Heart left ventricle (tissue), 16 donors: ENCODE measurements around the gene GPATCH2L. TPM values are rescaled to one million over a fixed set of nuclear protein-coding genes. Genes with fewer than 3 reads are reported as not detected.

ENCODE experiments used
- ATAC-seq, 4 donors: fragments of 200-7000 bp; cut with Tn5 transposase; one replicate each; pipeline ENCODE4 v1.9.1; 2020 to 2022; ENCODE audit warnings: moderate library complexity in 4 of 4, mild to moderate bottlenecking in 3 of 4, moderate number of reproducible peaks in 1 of 4
- DNase-seq, 5 donors: peaks; one replicate each; pipeline ENCODE4 v3.0.0-alpha.2; 2020
- H3K27ac ChIP-seq, 12 donors: fragments of 200-600 bp; sonication (generic) in 4 of 12; one replicate each; pipeline versions ENCODE4 v1.5.0 to v1.8.0; 2016 to 2022; ENCODE audit warnings: mild to moderate bottlenecking in 2 of 12
- H3K27me3 ChIP-seq, 9 donors: fragments of 200-600 bp; sonication (generic) in 2 of 9; one replicate each; pipeline versions ENCODE4 v1.5.1 to v1.8.0; 2016 to 2022; ENCODE audit warnings: mild to moderate bottlenecking in 3 of 9
- H3K36me3 ChIP-seq, 9 donors: fragments of 200-600 bp; sonication (generic) in 2 of 9; one replicate each; pipeline versions ENCODE4 v1.5.0 to v1.8.0; 2018 to 2022; ENCODE audit warnings: mild to moderate bottlenecking in 2 of 9
- H3K4me1 ChIP-seq, 12 donors: fragments of 200-600 bp; sonication (generic) in 4 of 12; one replicate each; pipeline versions ENCODE4 v1.5.0 to v1.8.0; 2016 to 2022; ENCODE audit warnings: mild to moderate bottlenecking in 3 of 12
- H3K4me3 ChIP-seq, 12 donors: fragments of 200-600 bp; sonication (generic) in 4 of 12; one replicate each; pipeline versions ENCODE4 v1.5.0 to v1.8.0; 2017 to 2022; ENCODE audit warnings: mild to moderate bottlenecking in 9 of 12, moderate library complexity in 4 of 12
- H3K9me3 ChIP-seq, 12 donors: fragments of 200-600 bp; sonication (generic) in 4 of 12; one replicate each; pipeline versions ENCODE4 v1.5.0 to v1.8.0; 2016 to 2022; ENCODE audit warnings: mild to moderate bottlenecking in 1 of 12
- CTCF ChIP-seq, 12 donors: fragments of 200-600 bp; sonication (generic) in 4 of 12; IDR thresholded peaks; one replicate each; pipeline versions ENCODE4 v1.5.0 to v1.8.0; 2018 to 2022; ENCODE audit warnings: antibody characterized with exemption in 12 of 12, mild to moderate bottlenecking in 5 of 12
- POLR2A ChIP-seq, 2 donors: fragments of 450-650 bp; IDR thresholded peaks; one replicate each; pipeline ENCODE4 v1.6.1; 2017; ENCODE audit warnings: antibody characterized with exemption in 2 of 2, mild to moderate bottlenecking in 2 of 2, moderate library complexity in 2 of 2
- WGBS, 4 donors: extraction: QIAGEN DNeasy Blood & Tissue Kit in 2 of 4; methylation state at CpG; one replicate each; pipeline versions ENCODE4 v1.1.5 to v1.1.7; 2013 to 2018; 5-methylcytosine and 5-hydroxymethylcytosine counted together
- intact Hi-C, 10 donors: fragments of 100-400 bp; cut with DNase I; formaldehyde crosslinking; loops; one replicate each; pipeline versions ENCODE4 v1.11.1 to v1.14.2; 2022
- polyA plus RNA-seq, 2 donors: library from polyadenylated mRNA; stranded (reverse); fragments of 200-250 nt; gene quantifications; one replicate each; pipeline ENCODE4 v1.2.3, GENCODE V29; 2013
- total RNA-seq, 9 donors: library from RNA; depleted of rRNA in 2 of 9; stranded (reverse); fragments of >200 nt in 2 of 9; fragmentation: NEBNext Ultra II Directional in 3 of 9; extraction: Animal tissue kit (Norgen Biotek cat#: 25700) in 3 of 9; gene quantifications; one replicate each; pipeline versions ENCODE4 v1.1.0 to v1.2.4, GENCODE V29; 2016 to 2023
- donor health status: ischemic (EF 13 %, LVEDD 7.1; RV severe dilation, severe dysfunction).
- donor health status: healthy with polysubstance abuse.
- donor health status: DM: no; HTN: yes; CAD: no.
- donor health status: DM: no; HTN: no; CAD: no.
- donor health status: ischemic (EF 25% LVEDD 6.9; RV normal size, moderate dysfunction).
- donor health status: ischemic (EF 25% LVEDD 5.7; RV mildly dilated, moderate dysfunction).
- donor health status: healthy.
- donor health status: DM: yes; HTN: yes; CAD: no.
- donor health status: ischemic (EF 35%, LVEDD 5.7; RV mildly dilated, moderate dysfunction).
- donor health status: nonischemic (EF 11% LVEDD 7.7; RV severe dilation, severe dysfunction).
- donor health status: DM: yes; HTN: yes; CAD: no.
- donor health status: PGD.
- donor health status: ischemic (EF 29% LVEDD 5.4; RV normal size, mild dysfunction).
- donor health status: nonischemic (EF 23%, LVEDD 6.1; RV moderate dilation, normal function).

The GPATCH2L gene
- total and polyA plus RNA-seq, 11 donors, result 5.7 to 32.8 (median 24.9) TPM

- Histone ChIP-seq H3K27me3 (no peaks in the 10 kb centered on the region), H3K4me3 (no peak overlapping the region), H3K36me3 (no peaks in the 10 kb centered on the region), H3K4me1 (no peaks in the 10 kb centered on the region), H3K9me3 (peaks cover 0 to 22% (median 2%) of the 10 kb centered on the region in 12 donors), H3K27ac (no peak overlapping the region)
- intact Hi-C loops, result no loop called here
- 56 to 67% (median 60%) methylated on average over 6 of the region's 6 CpGs for WGBS, 4 donors
- TF ChIP-seq POLR2A (IDR thresholded peaks at IDR 0.05) (no peak), CTCF (IDR thresholded peaks at IDR 0.05) (no peak)
- ATAC-seq, result no peak
- no peak for DNase-seq
Observed at GRCh38 chr14:76237349-76237990, 85.7 kb downstream of the GPATCH2L start.

GRCh38 chr14:76245097-76245496 lies 93.4 kb downstream of the GPATCH2L start:
- Histone ChIP-seq H3K27me3 (no peaks in the 10 kb centered on the region), H3K4me1 (no peaks in the 10 kb centered on the region), H3K4me3 (no peak overlapping the region), H3K36me3 (no peaks in the 10 kb centered on the region), H3K27ac (no peak overlapping the region), H3K9me3 (peaks cover 0 to 30% (median 2%) of the 10 kb centered on the region in 12 donors)
- ATAC-seq (no peak), DNase-seq (no peak)
- 85 to 94% (median 88%) methylated on average over 1 of the region's 1 CpG for WGBS, 4 donors
- intact Hi-C loops, result no loop called here
- no peak for TF ChIP-seq CTCF (IDR thresholded peaks at IDR 0.05)
- TF ChIP-seq POLR2A (IDR thresholded peaks at IDR 0.05), result no peak

GRCh38 chr14:76250302-76250701 lies 98.6 kb downstream of the GPATCH2L start:
- TF ChIP-seq POLR2A (IDR thresholded peaks at IDR 0.05) (no peak), CTCF (IDR thresholded peaks at IDR 0.05) (no peak)
- DNase-seq (no peak), ATAC-seq (no peak)
- Histone ChIP-seq H3K27me3 (no peaks in the 10 kb centered on the region), H3K36me3 (no peaks in the 10 kb centered on the region), H3K9me3 (no peaks in the 10 kb centered on the region), H3K4me3 (no peak overlapping the region), H3K27ac (no peak overlapping the region), H3K4me1 (no peaks in the 10 kb centered on the region)
- intact Hi-C loops, result no loop called here
- WGBS, 4 donors, result 32 to 40% (median 37%) methylated on average over 9 of the region's 9 CpGs

GRCh38 chr14:76252471-76252870 lies 100.7 kb downstream of the GPATCH2L start:
- Histone ChIP-seq H3K27ac (no peak overlapping the region), H3K4me3 (no peak overlapping the region), H3K27me3 (no peaks in the 10 kb centered on the region), H3K9me3 (no peaks in the 10 kb centered on the region), H3K4me1 (peaks cover 0 to 6% (median 0%) of the 10 kb centered on the region in 12 donors), H3K36me3 (no peaks in the 10 kb centered on the region)
- TF ChIP-seq CTCF (IDR thresholded peaks at IDR 0.05) (no peak), POLR2A (IDR thresholded peaks at IDR 0.05) (no peak)
- no peak for DNase-seq
- ATAC-seq, result no peak
- intact Hi-C loops, result no loop called here
- 88 to 96% (median 92%) methylated on average over 3 of the region's 3 CpGs for WGBS, 4 donors
